ENCODE data around the gene CASKIN2. TPM values are rescaled to one million over a fixed set of nuclear protein-coding genes. Genes with fewer than 3 reads are reported as not detected.

Gene CASKIN2
- total RNA-seq, 6 experiments from 2014 or later = 17.5 to 25.3 (median 21.5) TPM

- no peak overlapping the region for H3K27ac Mint-ChIP-seq
- no peak for DNase-seq
- peaks cover 1% of the 10 kb centered on the region; the same call in 1 of the 2 replicates for H3K27me3 Mint-ChIP-seq (ENCODE audit: insufficient read depth)
- no peak overlapping the region for H3K4me3 Mint-ChIP-seq
- no peaks in the 10 kb centered on the region for H3K9me3 Mint-ChIP-seq
- TF ChIP-seq CTCF (IDR thresholded peaks at IDR 0.05) = no peak
- no peaks in the 10 kb centered on the region for H3K4me1 Mint-ChIP-seq (ENCODE audit: low read depth)
- H3K36me3 Mint-ChIP-seq (ENCODE audit: low read depth) = 0 out of 2 replicates have a peak, but pooled peaks cover 7% of the 10 kb centered on the region
Measured at GRCh38 chr17:75468779-75469373, 46.5 kb downstream of the CASKIN2 start.

GRCh38 chr17:75468291-75468754, 47.0 kb downstream of the CASKIN2 start:
- Mint-ChIP-seq H3K27ac (no peak overlapping the region; the same call in 1 of the 2 replicates), H3K36me3 (ENCODE audit: low read depth) (0 out of 2 replicates have a peak, but pooled peaks cover 7% of the 10 kb centered on the region), H3K9me3 (no peaks in the 10 kb centered on the region), H3K27me3 (ENCODE audit: insufficient read depth) (peaks cover 1% of the 10 kb centered on the region; the same call in 1 of the 2 replicates), H3K4me3 (no peak overlapping the region), H3K4me1 (ENCODE audit: low read depth) (no peaks in the 10 kb centered on the region)
- no peak for DNase-seq
- TF ChIP-seq CTCF (IDR thresholded peaks at IDR 0.05) = no peak

GRCh38 chr17:75465039-75465438, 50.3 kb downstream of the CASKIN2 start:
- Mint-ChIP-seq H3K27me3 (ENCODE audit: insufficient read depth) (peaks cover 3% of the 10 kb centered on the region; the same call in 1 of the 2 replicates), H3K4me1 (ENCODE audit: low read depth) (no peaks in the 10 kb centered on the region), H3K27ac (no peak overlapping the region), H3K36me3 (ENCODE audit: low read depth) (no peaks in the 10 kb centered on the region), H3K4me3 (no peak overlapping the region), H3K9me3 (no peaks in the 10 kb centered on the region)
- no peak for DNase-seq
- no peak for TF ChIP-seq CTCF (IDR thresholded peaks at IDR 0.05)

DNA sequence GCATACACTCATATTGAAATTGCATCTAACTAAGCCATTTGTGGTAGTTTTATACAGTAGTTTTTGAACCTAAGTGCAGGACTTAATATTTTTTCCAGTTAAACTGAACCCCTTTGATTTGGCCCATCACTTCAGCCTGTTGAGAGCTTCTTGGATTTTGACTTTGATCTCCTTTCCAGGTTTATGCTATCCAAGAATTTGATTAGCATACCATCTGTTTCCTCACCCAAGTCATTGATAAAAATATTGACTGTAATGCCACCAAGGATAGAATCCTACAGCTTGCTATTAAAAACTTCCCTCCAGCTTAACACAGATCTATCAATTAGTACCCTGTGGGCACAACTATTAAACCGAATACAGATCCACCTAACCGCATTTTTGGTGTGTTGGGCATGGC, 51.7 kb downstream of the CASKIN2 start:
- Mint-ChIP-seq H3K9me3 (no peaks in the 10 kb centered on the region), H3K27ac (no peak overlapping the region), H3K36me3 (ENCODE audit: low read depth) (no peaks in the 10 kb centered on the region), H3K4me3 (no peak overlapping the region), H3K4me1 (ENCODE audit: low read depth) (no peaks in the 10 kb centered on the region), H3K27me3 (ENCODE audit: insufficient read depth) (peaks cover 3% of the 10 kb centered on the region; the same call in 1 of the 2 replicates)
- no peak for DNase-seq
- TF ChIP-seq CTCF (IDR thresholded peaks at IDR 0.05) = no peak

DNA sequence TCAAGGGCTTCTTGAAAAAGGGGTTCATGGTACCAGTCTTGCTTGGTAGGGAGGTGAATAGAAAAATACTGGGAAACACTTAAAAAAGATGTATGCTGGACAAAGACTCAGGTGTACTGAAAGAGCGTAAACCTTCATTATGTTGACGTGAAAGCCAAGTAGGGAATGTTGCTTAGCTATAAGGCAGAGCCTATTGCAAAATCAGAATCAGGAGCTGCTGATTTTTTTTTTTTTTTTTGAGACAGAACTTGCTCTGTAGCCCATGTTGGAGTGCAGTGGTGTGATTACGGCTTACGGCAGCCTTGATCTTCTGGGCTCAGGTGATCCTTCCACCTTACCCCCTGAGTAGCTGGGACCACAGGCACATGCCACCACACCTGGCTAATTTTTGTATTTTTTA, 55.0 kb downstream of the CASKIN2 start:
- Mint-ChIP-seq H3K27ac (no peak overlapping the region), H3K9me3 (no peaks in the 10 kb centered on the region), H3K36me3 (ENCODE audit: low read depth) (0 out of 2 replicates have a peak, but pooled peaks cover 5% of the 10 kb centered on the region), H3K4me1 (ENCODE audit: low read depth) (peaks cover 23% of the 10 kb centered on the region), H3K4me3 (no peak overlapping the region), H3K27me3 (ENCODE audit: insufficient read depth) (peaks cover 3% of the 10 kb centered on the region; the same call in 1 of the 2 replicates)
- no peak for DNase-seq
- TF ChIP-seq CTCF (IDR thresholded peaks at IDR 0.05) = no peak

Data from HFFc6 (cell line).